Measurements from ENCODE around the gene EPS8. TPM values are rescaled to one million over a fixed set of nuclear protein-coding genes. Genes with fewer than 3 reads are reported as not detected.

Gene EPS8
- total RNA-seq, 1 donor from 2014 or later = 22.0 TPM

- DNase-seq (ENCODE audit: extremely low read depth, low read depth, low spot score) = no peak
Observed at GRCh38 chr12:15721316-15722115, 67.7 kb downstream of the EPS8 start.

GRCh38 chr12:15720295-15720694 lies 68.9 kb downstream of the EPS8 start:
- DNase-seq (ENCODE audit: extremely low read depth, low read depth, low spot score) = no peak

- DNase-seq (ENCODE audit: extremely low read depth, low read depth, low spot score) = no peak
Observed at GRCh38 chr12:15719230-15719629, 70.0 kb downstream of the EPS8 start.

GRCh38 chr12:15717940-15718567 lies 71.1 kb downstream of the EPS8 start:
- no peak for DNase-seq (ENCODE audit: extremely low read depth, low read depth, low spot score)

GRCh38 chr12:15716581-15716980 lies 72.6 kb downstream of the EPS8 start:
- DNase-seq (ENCODE audit: extremely low read depth, low read depth, low spot score) = no peak

- DNase-seq (ENCODE audit: extremely low read depth, low read depth, low spot score) = no peak
Observed at GRCh38 chr12:15714256-15714655, 74.9 kb downstream of the EPS8 start.

- no peak for DNase-seq (ENCODE audit: extremely low read depth, low read depth, low spot score)
Observed at GRCh38 chr12:15712823-15713660, 76.1 kb downstream of the EPS8 start.

- DNase-seq (ENCODE audit: extremely low read depth, low read depth, low spot score) = no peak
Observed at GRCh38 chr12:15712160-15712559, 77.0 kb downstream of the EPS8 start.

GRCh38 chr12:15710860-15711510 lies 78.2 kb downstream of the EPS8 start:
- no peak for DNase-seq (ENCODE audit: extremely low read depth, low read depth, low spot score)

GRCh38 chr12:15709551-15709950 lies 79.6 kb downstream of the EPS8 start:
- DNase-seq (ENCODE audit: extremely low read depth, low read depth, low spot score) = no peak

- DNase-seq (ENCODE audit: extremely low read depth, low read depth, low spot score) = no peak
Observed at GRCh38 chr12:15708396-15709076, 80.7 kb downstream of the EPS8 start.

GRCh38 chr12:15707516-15708199 lies 81.5 kb downstream of the EPS8 start:
- no peak for DNase-seq (ENCODE audit: extremely low read depth, low read depth, low spot score)

- DNase-seq (ENCODE audit: extremely low read depth, low read depth, low spot score) = no peak
Observed at GRCh38 chr12:15706010-15706676, 83.0 kb downstream of the EPS8 start.

- no peak for DNase-seq (ENCODE audit: extremely low read depth, low read depth, low spot score)
Observed at GRCh38 chr12:15705606-15706005, 83.6 kb downstream of the EPS8 start.

- no peak for DNase-seq (ENCODE audit: extremely low read depth, low read depth, low spot score)
Observed at GRCh38 chr12:15702276-15702675, 86.9 kb downstream of the EPS8 start.

- DNase-seq (ENCODE audit: extremely low read depth, low read depth, low spot score) = no peak
Observed at GRCh38 chr12:15701631-15702156, 87.5 kb downstream of the EPS8 start.

- DNase-seq (ENCODE audit: extremely low read depth, low read depth, low spot score) = peak; percentile 23
Observed at GRCh38 chr12:15701206-15701605, 88.0 kb downstream of the EPS8 start.

GRCh38 chr12:15700595-15700994 lies 88.6 kb downstream of the EPS8 start:
- peak; percentile 79 for DNase-seq (ENCODE audit: extremely low read depth, low read depth, low spot score)

GRCh38 chr12:15699886-15700285 lies 89.3 kb downstream of the EPS8 start:
- no peak for DNase-seq (ENCODE audit: extremely low read depth, low read depth, low spot score)
